GM23338 (cell line): Measurements from ENCODE around the gene NOP9. TPM values are rescaled to one million over a fixed set of nuclear protein-coding genes. Genes with fewer than 3 reads are reported as not detected.

Experiments used
- ATAC-seq: fragments of 200-7000 bp; cut with Tn5 transposase; 3 replicates; pipeline ENCODE4 v1.9.1; 2020
- DNase-seq: peaks from one replicate; pipeline ENCODE4 v3.0.0-alpha.2; 2015; ENCODE audit warnings: low spot score
- H2AFZ ChIP-seq: fragments of 200-600 bp; sonication (generic); 2 replicates; pipeline ENCODE4 v1.8.0; 2016; ENCODE audit warnings: antibody characterized with exemption, mild to moderate bottlenecking, moderate library complexity
- H3F3A ChIP-seq: fragments of 200-600 bp; sonication (generic); replicated peaks from 2 replicates; pipeline ENCODE4 v1.8.0; 2017; ENCODE audit warnings: antibody characterized with exemption, mixed run types, low read depth
- H3K27ac ChIP-seq: fragments of 200-600 bp; sonication (generic); 2 replicates; pipeline ENCODE4 v1.6.1; 2016; ENCODE audit warnings: low read depth
- H3K27me3 ChIP-seq: fragments of 200-600 bp; sonication (generic); 2 replicates; pipeline ENCODE4 v1.8.0; 2016; ENCODE audit warnings: mild to moderate bottlenecking, mixed run types, moderate library complexity; ENCODE audit not compliant: insufficient read depth
- H3K36me3 ChIP-seq: fragments of 200-600 bp; sonication (generic); 2 replicates; pipeline ENCODE4 v1.8.0; 2016; ENCODE audit warnings: mild to moderate bottlenecking; ENCODE audit not compliant: insufficient read depth
- H3K4me1 ChIP-seq: fragments of 200-600 bp; sonication (generic); 2 replicates; pipeline ENCODE4 v1.8.0; 2016; ENCODE audit warnings: mild to moderate bottlenecking, moderate library complexity; ENCODE audit not compliant: insufficient read depth
- H3K4me2 ChIP-seq: fragments of 200-600 bp; sonication (generic); 2 replicates; pipeline ENCODE4 v1.7.1; 2017; ENCODE audit warnings: mixed run types
- H3K4me3 ChIP-seq: fragments of 200-600 bp; sonication (generic); 2 replicates; pipeline ENCODE4 v1.6.1; 2016; ENCODE audit warnings: mixed run types
- H3K79me2 ChIP-seq: fragments of 200-600 bp; sonication (generic); replicated peaks from 2 replicates; pipeline ENCODE4 v1.8.0; 2017; ENCODE audit warnings: mild to moderate bottlenecking; ENCODE audit not compliant: insufficient read depth
- H3K9me2 ChIP-seq: fragments of 200-600 bp; sonication (generic); 2 replicates; pipeline ENCODE4 v1.8.0; 2017; ENCODE audit not compliant: insufficient read depth
- H4K20me1 ChIP-seq: fragments of 200-600 bp; sonication (generic); replicated peaks from 2 replicates; pipeline ENCODE4 v1.8.0; 2017; ENCODE audit warnings: mild to moderate bottlenecking; ENCODE audit not compliant: insufficient read depth
- H3K27ac Mint-ChIP-seq: 2 replicates; pipeline ENCODE4 v1.8.0; 2020; ENCODE audit warnings: inconsistent platforms, mild to moderate bottlenecking, moderate library complexity, mixed read lengths
- H3K27me3 Mint-ChIP-seq: 3 replicates; pipeline ENCODE4 v1.8.0; 2022; ENCODE audit warnings: low read depth, mild to moderate bottlenecking, moderate library complexity, mixed read lengths, inconsistent platforms; ENCODE audit not compliant: insufficient read depth, poor library complexity
- H3K36me3 Mint-ChIP-seq: 3 replicates; pipeline ENCODE4 v1.8.0; 2021; ENCODE audit warnings: low read depth, mild to moderate bottlenecking, inconsistent platforms, moderate library complexity, mixed read lengths
- H3K4me1 Mint-ChIP-seq: 3 replicates; pipeline ENCODE4 v1.8.0; 2020; ENCODE audit warnings: mild to moderate bottlenecking, inconsistent platforms, mixed read lengths
- H3K4me3 Mint-ChIP-seq: 3 replicates; pipeline ENCODE4 v1.8.0; 2021; ENCODE audit warnings: moderate library complexity, mild to moderate bottlenecking, inconsistent platforms, mixed read lengths
- H3K9me3 Mint-ChIP-seq: 3 replicates; pipeline ENCODE4 v1.8.0; 2020; ENCODE audit warnings: moderate library complexity, mild to moderate bottlenecking, inconsistent platforms, mixed read lengths
- CREB1 ChIP-seq: fragments of 250-450 bp; sonication (Bioruptor Pico); IDR thresholded peaks from 2 replicates; pipeline ENCODE4 v1.5.0; 2020; ENCODE audit warnings: low read depth, mild to moderate bottlenecking, moderate library complexity
- EZH2 ChIP-seq: fragments of 200-600 bp; sonication (generic); IDR thresholded peaks from one replicate; pipeline ENCODE4 v1.8.0; 2017; ENCODE audit warnings: antibody characterized with exemption, mild to moderate bottlenecking, low read depth; ENCODE audit not compliant: unreplicated experiment
- JUNB ChIP-seq: IDR thresholded peaks from one replicate; pipeline ENCODE4 v1.6.1; 2016; ENCODE audit warnings: antibody characterized with exemption; ENCODE audit not compliant: unreplicated experiment
- NANOG ChIP-seq: IDR thresholded peaks from 2 replicates; pipeline ENCODE4 v1.6.1; 2016; ENCODE audit warnings: antibody characterized with exemption, borderline replicate concordance
- POLR2AphosphoS5 ChIP-seq: IDR thresholded peaks from 2 replicates; pipeline ENCODE4 v1.6.1; 2016; ENCODE audit warnings: antibody characterized with exemption, low read depth
- STAT1 ChIP-seq: IDR thresholded peaks from one replicate; pipeline ENCODE4 v1.6.1; 2016; ENCODE audit warnings: antibody characterized with exemption; ENCODE audit not compliant: unreplicated experiment
- ZNF114 ChIP-seq: fragments of 250-450 bp; sonication (Bioruptor Pico); IDR thresholded peaks from 2 replicates; pipeline ENCODE4 v1.5.0; 2020; ENCODE audit warnings: mild to moderate bottlenecking, moderate library complexity
- ZNF331 ChIP-seq: fragments of 250-450 bp; sonication (Bioruptor Pico); IDR thresholded peaks from 2 replicates; pipeline ENCODE4 v1.5.0; 2020; ENCODE audit warnings: low read depth, mild to moderate bottlenecking, moderate library complexity
- polyA plus RNA-seq: library from polyadenylated mRNA; unstranded; fragments of >200 nt; fragmentation: Nextera tagmentation; extraction: Ambion mirVana; gene quantifications from 2 replicates; pipeline ENCODE4 v1.2.1, GENCODE V29; 2016
- total RNA-seq: library from RNA; depleted of rRNA; stranded (reverse); fragments of >200 nt; shearing (Covaris generic); gene quantifications from 2 replicates; pipeline ENCODE4 v1.2.3, GENCODE V29; 2014
- TF ChIP-seq, protein P1 (sequence below), 2 experiments: fragments of 200-600 bp in 1 of 2; sonication (generic) in 1 of 2; conservative IDR thresholded peaks; 2 replicates each; pipeline versions ENCODE4 v1.5.1 to v1.6.1; 2016 to 2017; ENCODE audit warnings: antibody characterized with exemption in 2 of 2, low read depth in 2 of 2, mild to moderate bottlenecking in 2 of 2, moderate library complexity in 1 of 2
- TF ChIP-seq, protein P2 (sequence below): fragments of 250-450 bp; sonication (Bioruptor Pico); IDR thresholded peaks from 2 replicates; pipeline ENCODE4 v1.5.0; 2020; ENCODE audit warnings: mild to moderate bottlenecking, moderate library complexity
- TF ChIP-seq, protein P3 (sequence below): IDR thresholded peaks from one replicate; pipeline ENCODE4 v1.6.1; 2018; ENCODE audit warnings: antibody characterized with exemption; ENCODE audit not compliant: unreplicated experiment
- TF ChIP-seq, protein P4 (sequence below): IDR thresholded peaks from 2 replicates; pipeline ENCODE4 v1.6.1; 2016; ENCODE audit warnings: antibody characterized with exemption

The NOP9 gene
- total and polyA plus RNA-seq, 2 experiments from 2014 or later: 7.9 to 32.8 TPM

DNA sequence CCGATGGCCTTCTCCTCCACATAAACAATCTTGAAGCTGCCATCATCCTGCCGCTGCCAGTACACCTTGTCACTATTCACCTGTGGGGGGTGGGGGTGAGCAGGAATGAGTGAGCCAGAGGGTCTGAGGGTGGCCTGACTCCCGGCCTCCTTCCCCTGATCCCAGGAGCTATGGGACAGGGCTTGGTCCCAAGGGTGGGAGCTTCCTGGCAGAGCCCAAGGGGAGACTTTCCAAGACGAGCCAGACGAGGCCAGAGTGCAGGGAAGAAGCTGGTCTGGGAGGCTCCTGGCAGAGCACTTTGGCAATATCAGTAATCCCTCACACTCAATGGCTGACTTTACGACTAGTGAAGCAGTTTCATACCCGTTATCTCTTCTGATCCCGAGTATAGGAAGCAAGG, 44.2 kb upstream of the NOP9 start:
- Histone ChIP-seq H3K9me2 (no peaks in the 10 kb centered on the region), H3K79me2 (no peaks in the 10 kb centered on the region), H4K20me1 (no peaks in the 10 kb centered on the region), H3K4me1 (no peaks in the 10 kb centered on the region), H3F3A (no peaks in the 10 kb centered on the region), H3K4me2 (no peak overlapping the region), H3K27me3 (no peaks in the 10 kb centered on the region), H3K36me3 (no peaks in the 10 kb centered on the region), H2AFZ (no peak overlapping the region), H3K4me3 (no peak overlapping the region), H3K27ac (no peak overlapping the region)
- Mint-ChIP-seq H3K36me3 (no peaks in the 10 kb centered on the region), H3K4me3 (no peak overlapping the region), H3K27me3 (peaks cover 15% of the 10 kb centered on the region), H3K4me1 (peaks cover 4% of the 10 kb centered on the region; the same call in 2 of the 3 replicates), H3K9me3 (no peaks in the 10 kb centered on the region), H3K27ac (no peak overlapping the region; the same call in 1 of the 2 replicates)
- no peak for DNase-seq
- TF ChIP-seq STAT1: no peak
- no peak for TF ChIP-seq EZH2
- TF ChIP-seq, protein P1, sequence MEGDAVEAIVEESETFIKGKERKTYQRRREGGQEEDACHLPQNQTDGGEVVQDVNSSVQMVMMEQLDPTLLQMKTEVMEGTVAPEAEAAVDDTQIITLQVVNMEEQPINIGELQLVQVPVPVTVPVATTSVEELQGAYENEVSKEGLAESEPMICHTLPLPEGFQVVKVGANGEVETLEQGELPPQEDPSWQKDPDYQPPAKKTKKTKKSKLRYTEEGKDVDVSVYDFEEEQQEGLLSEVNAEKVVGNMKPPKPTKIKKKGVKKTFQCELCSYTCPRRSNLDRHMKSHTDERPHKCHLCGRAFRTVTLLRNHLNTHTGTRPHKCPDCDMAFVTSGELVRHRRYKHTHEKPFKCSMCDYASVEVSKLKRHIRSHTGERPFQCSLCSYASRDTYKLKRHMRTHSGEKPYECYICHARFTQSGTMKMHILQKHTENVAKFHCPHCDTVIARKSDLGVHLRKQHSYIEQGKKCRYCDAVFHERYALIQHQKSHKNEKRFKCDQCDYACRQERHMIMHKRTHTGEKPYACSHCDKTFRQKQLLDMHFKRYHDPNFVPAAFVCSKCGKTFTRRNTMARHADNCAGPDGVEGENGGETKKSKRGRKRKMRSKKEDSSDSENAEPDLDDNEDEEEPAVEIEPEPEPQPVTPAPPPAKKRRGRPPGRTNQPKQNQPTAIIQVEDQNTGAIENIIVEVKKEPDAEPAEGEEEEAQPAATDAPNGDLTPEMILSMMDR (conservative IDR thresholded peaks at IDR 0.05; ENCODE audit: low read depth in 2 of 2): no peak
- no peak for TF ChIP-seq ZNF114
- no peak for TF ChIP-seq POLR2AphosphoS5
- TF ChIP-seq, protein P2, sequence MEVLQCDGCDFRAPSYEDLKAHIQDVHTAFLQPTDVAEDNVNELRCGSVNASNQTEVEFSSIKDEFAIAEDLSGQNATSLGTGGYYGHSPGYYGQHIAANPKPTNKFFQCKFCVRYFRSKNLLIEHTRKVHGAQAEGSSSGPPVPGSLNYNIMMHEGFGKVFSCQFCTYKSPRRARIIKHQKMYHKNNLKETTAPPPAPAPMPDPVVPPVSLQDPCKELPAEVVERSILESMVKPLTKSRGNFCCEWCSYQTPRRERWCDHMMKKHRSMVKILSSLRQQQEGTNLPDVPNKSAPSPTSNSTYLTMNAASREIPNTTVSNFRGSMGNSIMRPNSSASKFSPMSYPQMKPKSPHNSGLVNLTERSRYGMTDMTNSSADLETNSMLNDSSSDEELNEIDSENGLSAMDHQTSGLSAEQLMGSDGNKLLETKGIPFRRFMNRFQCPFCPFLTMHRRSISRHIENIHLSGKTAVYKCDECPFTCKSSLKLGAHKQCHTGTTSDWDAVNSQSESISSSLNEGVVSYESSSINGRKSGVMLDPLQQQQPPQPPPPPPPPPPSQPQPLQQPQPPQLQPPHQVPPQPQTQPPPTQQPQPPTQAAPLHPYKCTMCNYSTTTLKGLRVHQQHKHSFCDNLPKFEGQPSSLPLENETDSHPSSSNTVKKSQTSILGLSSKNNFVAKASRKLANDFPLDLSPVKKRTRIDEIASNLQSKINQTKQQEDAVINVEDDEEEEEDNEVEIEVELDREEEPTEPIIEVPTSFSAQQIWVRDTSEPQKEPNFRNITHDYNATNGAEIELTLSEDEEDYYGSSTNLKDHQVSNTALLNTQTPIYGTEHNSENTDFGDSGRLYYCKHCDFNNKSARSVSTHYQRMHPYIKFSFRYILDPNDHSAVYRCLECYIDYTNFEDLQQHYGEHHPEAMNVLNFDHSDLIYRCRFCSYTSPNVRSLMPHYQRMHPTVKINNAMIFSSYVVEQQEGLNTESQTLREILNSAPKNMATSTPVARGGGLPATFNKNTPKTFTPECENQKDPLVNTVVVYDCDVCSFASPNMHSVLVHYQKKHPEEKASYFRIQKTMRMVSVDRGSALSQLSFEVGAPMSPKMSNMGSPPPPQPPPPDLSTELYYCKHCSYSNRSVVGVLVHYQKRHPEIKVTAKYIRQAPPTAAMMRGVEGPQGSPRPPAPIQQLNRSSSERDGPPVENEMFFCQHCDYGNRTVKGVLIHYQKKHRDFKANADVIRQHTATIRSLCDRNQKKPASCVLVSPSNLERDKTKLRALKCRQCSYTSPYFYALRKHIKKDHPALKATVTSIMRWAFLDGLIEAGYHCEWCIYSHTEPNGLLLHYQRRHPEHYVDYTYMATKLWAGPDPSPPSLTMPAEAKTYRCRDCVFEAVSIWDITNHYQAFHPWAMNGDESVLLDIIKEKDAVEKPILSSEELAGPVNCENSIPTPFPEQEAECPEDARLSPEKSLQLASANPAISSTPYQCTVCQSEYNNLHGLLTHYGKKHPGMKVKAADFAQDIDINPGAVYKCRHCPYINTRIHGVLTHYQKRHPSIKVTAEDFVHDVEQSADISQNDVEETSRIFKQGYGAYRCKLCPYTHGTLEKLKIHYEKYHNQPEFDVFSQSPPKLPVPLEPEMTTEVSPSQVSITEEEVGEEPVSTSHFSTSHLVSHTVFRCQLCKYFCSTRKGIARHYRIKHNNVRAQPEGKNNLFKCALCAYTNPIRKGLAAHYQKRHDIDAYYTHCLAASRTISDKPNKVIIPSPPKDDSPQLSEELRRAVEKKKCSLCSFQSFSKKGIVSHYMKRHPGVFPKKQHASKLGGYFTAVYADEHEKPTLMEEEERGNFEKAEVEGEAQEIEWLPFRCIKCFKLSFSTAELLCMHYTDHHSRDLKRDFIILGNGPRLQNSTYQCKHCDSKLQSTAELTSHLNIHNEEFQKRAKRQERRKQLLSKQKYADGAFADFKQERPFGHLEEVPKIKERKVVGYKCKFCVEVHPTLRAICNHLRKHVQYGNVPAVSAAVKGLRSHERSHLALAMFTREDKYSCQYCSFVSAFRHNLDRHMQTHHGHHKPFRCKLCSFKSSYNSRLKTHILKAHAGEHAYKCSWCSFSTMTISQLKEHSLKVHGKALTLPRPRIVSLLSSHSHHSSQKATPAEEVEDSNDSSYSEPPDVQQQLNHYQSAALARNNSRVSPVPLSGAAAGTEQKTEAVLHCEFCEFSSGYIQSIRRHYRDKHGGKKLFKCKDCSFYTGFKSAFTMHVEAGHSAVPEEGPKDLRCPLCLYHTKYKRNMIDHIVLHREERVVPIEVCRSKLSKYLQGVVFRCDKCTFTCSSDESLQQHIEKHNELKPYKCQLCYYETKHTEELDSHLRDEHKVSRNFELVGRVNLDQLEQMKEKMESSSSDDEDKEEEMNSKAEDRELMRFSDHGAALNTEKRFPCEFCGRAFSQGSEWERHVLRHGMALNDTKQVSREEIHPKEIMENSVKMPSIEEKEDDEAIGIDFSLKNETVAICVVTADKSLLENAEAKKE: no peak
- TF ChIP-seq CREB1: no peak
- TF ChIP-seq, protein P3, sequence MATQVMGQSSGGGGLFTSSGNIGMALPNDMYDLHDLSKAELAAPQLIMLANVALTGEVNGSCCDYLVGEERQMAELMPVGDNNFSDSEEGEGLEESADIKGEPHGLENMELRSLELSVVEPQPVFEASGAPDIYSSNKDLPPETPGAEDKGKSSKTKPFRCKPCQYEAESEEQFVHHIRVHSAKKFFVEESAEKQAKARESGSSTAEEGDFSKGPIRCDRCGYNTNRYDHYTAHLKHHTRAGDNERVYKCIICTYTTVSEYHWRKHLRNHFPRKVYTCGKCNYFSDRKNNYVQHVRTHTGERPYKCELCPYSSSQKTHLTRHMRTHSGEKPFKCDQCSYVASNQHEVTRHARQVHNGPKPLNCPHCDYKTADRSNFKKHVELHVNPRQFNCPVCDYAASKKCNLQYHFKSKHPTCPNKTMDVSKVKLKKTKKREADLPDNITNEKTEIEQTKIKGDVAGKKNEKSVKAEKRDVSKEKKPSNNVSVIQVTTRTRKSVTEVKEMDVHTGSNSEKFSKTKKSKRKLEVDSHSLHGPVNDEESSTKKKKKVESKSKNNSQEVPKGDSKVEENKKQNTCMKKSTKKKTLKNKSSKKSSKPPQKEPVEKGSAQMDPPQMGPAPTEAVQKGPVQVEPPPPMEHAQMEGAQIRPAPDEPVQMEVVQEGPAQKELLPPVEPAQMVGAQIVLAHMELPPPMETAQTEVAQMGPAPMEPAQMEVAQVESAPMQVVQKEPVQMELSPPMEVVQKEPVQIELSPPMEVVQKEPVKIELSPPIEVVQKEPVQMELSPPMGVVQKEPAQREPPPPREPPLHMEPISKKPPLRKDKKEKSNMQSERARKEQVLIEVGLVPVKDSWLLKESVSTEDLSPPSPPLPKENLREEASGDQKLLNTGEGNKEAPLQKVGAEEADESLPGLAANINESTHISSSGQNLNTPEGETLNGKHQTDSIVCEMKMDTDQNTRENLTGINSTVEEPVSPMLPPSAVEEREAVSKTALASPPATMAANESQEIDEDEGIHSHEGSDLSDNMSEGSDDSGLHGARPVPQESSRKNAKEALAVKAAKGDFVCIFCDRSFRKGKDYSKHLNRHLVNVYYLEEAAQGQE: no peak
- no peak for TF ChIP-seq ZNF331
- TF ChIP-seq, protein P4, sequence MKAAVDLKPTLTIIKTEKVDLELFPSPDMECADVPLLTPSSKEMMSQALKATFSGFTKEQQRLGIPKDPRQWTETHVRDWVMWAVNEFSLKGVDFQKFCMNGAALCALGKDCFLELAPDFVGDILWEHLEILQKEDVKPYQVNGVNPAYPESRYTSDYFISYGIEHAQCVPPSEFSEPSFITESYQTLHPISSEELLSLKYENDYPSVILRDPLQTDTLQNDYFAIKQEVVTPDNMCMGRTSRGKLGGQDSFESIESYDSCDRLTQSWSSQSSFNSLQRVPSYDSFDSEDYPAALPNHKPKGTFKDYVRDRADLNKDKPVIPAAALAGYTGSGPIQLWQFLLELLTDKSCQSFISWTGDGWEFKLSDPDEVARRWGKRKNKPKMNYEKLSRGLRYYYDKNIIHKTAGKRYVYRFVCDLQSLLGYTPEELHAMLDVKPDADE: no peak
- no peak for TF ChIP-seq JUNB
- no peak for TF ChIP-seq NANOG
- ATAC-seq: no peak
